Measurements from ENCODE around the gene ENO4.

DNA sequence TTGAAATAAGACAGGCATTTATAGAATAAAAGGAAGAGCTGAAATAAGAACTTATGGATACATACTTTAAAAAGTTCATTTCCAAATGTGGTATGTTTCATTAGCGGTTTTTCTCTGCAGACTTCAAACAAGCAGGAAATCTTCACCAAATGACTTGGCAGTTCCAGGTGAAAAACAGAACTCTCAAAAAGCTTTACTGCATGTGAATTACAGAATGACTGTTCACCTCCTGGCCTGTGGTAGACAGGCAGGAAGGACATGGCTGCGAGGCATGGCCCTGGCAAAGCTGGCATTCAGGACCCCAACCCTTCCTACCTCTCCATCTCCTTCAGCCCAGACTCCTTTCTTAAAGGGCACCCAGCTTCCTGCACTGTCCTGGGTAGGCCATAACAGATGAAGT is 21.2 kb upstream of the ENO4 start:
- TF ChIP-seq, protein P1, sequence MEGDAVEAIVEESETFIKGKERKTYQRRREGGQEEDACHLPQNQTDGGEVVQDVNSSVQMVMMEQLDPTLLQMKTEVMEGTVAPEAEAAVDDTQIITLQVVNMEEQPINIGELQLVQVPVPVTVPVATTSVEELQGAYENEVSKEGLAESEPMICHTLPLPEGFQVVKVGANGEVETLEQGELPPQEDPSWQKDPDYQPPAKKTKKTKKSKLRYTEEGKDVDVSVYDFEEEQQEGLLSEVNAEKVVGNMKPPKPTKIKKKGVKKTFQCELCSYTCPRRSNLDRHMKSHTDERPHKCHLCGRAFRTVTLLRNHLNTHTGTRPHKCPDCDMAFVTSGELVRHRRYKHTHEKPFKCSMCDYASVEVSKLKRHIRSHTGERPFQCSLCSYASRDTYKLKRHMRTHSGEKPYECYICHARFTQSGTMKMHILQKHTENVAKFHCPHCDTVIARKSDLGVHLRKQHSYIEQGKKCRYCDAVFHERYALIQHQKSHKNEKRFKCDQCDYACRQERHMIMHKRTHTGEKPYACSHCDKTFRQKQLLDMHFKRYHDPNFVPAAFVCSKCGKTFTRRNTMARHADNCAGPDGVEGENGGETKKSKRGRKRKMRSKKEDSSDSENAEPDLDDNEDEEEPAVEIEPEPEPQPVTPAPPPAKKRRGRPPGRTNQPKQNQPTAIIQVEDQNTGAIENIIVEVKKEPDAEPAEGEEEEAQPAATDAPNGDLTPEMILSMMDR (IDR thresholded peaks at IDR 0.05; ENCODE audit: low read depth, low read length) = no peak
- no peak for TF ChIP-seq EZH2phosphoT487 (IDR thresholded peaks at IDR 0.05; ENCODE audit: low read depth)

All from OCI-LY3 (cell line).